HTR-8/SVneo (cell line): ENCODE data around the gene WDR74.

Experiments
- DNase-seq: peaks from one replicate; pipeline ENCODE4 v3.0.0; 2011; ENCODE audit warnings: low spot score, mixed read lengths; ENCODE audit not compliant: insufficient read length
- FAIRE-seq: peaks from 2 replicates; lab custom pipeline; 2011; peaks lifted over from hg19 to GRCh38; lab: Jason Lieb, UNC

Gene WDR74

GRCh38 chr11:62801071-62801470 lies 38.3 kb downstream of the WDR74 start:
- DNase-seq = no peak
- no peak for FAIRE-seq

- FAIRE-seq (no peak), DNase-seq (no peak)
Observed at GRCh38 chr11:62799486-62799885, 39.9 kb downstream of the WDR74 start.

- FAIRE-seq (no peak), DNase-seq (no peak)
Observed at GRCh38 chr11:62796281-62796680, 43.1 kb downstream of the WDR74 start.

GRCh38 chr11:62794201-62794775 lies 45.1 kb downstream of the WDR74 start:
- no peak for DNase-seq
- FAIRE-seq = no peak

- no peak for FAIRE-seq
- no peak for DNase-seq
Observed at GRCh38 chr11:62792202-62792575, 47.2 kb downstream of the WDR74 start.

- FAIRE-seq (no peak), DNase-seq (peak; percentile 75)
Observed at GRCh38 chr11:62791501-62792201, 47.7 kb downstream of the WDR74 start, which contains the start of gene TMEM223. TMEM223 (minus strand) TSS chr11:62792006; CDS start chr11:62791994, 12 bp downstream.

GRCh38 chr11:62789576-62789975 lies 49.8 kb downstream of the WDR74 start:
- no peak for DNase-seq
- no peak for FAIRE-seq

- DNase-seq (no peak), FAIRE-seq (no peak)
Observed at GRCh38 chr11:62788991-62789390, 50.4 kb downstream of the WDR74 start.

- peak; percentile 94 for DNase-seq
- FAIRE-seq = peak; percentile 51
Observed at GRCh38 chr11:62787005-62787759, 52.2 kb downstream of the WDR74 start, which contains the start of gene TMEM179B. TMEM179B (plus strand) TSS chr11:62787402; CDS start chr11:62787432, 30 bp downstream.

GRCh38 chr11:62786318-62787004 lies 52.9 kb downstream of the WDR74 start:
- DNase-seq = peak; percentile 90
- no peak for FAIRE-seq
